Hepatocyte (in vitro differentiated cells): ENCODE results near the gene LCT. TPM values are rescaled to one million over a fixed set of nuclear protein-coding genes. Genes with fewer than 3 reads are reported as not detected.

Experiments used
- DNase-seq: peaks from one replicate; pipeline ENCODE4 v3.0.0-alpha.2; 2016; ENCODE audit warnings: low spot score
- H2AFZ ChIP-seq: fragments of 200-600 bp; sonication (generic); 2 replicates; pipeline ENCODE4 v1.6.0; 2016; ENCODE audit warnings: antibody characterized with exemption, mild to moderate bottlenecking
- H3K27ac ChIP-seq: fragments of 200-600 bp; sonication (generic); 2 replicates; pipeline ENCODE4 v1.5.1; 2016; ENCODE audit warnings: mild to moderate bottlenecking
- H3K27me3 ChIP-seq: fragments of 200-600 bp; sonication (generic); 2 replicates; pipeline ENCODE4 v1.6.1; 2016
- H3K36me3 ChIP-seq: fragments of 200-600 bp; sonication (generic); replicated peaks from 2 replicates; pipeline ENCODE4 v1.5.1; 2016; ENCODE audit warnings: low read depth; ENCODE audit not compliant: insufficient read depth
- H3K4me1 ChIP-seq: fragments of 200-600 bp; sonication (generic); 2 replicates; pipeline ENCODE4 v1.5.1; 2016; ENCODE audit warnings: mild to moderate bottlenecking, moderate library complexity; ENCODE audit not compliant: insufficient read depth
- H3K4me2 ChIP-seq: fragments of 200-600 bp; sonication (generic); 2 replicates; pipeline ENCODE4 v1.6.0; 2016
- H3K4me3 ChIP-seq: fragments of 200-600 bp; sonication (generic); 2 replicates; pipeline ENCODE4 v1.5.1; 2016; ENCODE audit warnings: mild to moderate bottlenecking
- H3K79me2 ChIP-seq: fragments of 200-600 bp; sonication (generic); 2 replicates; pipeline ENCODE4 v1.6.0; 2017; ENCODE audit warnings: mild to moderate bottlenecking
- H3K9me2 ChIP-seq: fragments of 200-600 bp; sonication (generic); replicated peaks from 2 replicates; pipeline ENCODE4 v1.6.0; 2017; ENCODE audit warnings: mild to moderate bottlenecking; ENCODE audit not compliant: insufficient read depth
- H3K9me3 ChIP-seq: fragments of 200-600 bp; sonication (generic); 2 replicates; pipeline ENCODE4 v1.5.1; 2016; ENCODE audit warnings: low read depth, mild to moderate bottlenecking
- H4K20me1 ChIP-seq: fragments of 200-600 bp; sonication (generic); 2 replicates; pipeline ENCODE4 v1.6.0; 2016; ENCODE audit warnings: mild to moderate bottlenecking; ENCODE audit not compliant: insufficient read depth, poor library complexity, severe bottlenecking
- CTCF ChIP-seq: fragments of 200-600 bp; sonication (generic); IDR thresholded peaks from 2 replicates; pipeline ENCODE4 v1.5.1; 2016; ENCODE audit warnings: antibody characterized with exemption, mild to moderate bottlenecking; ENCODE audit not compliant: poor library complexity
- EZH2 ChIP-seq: fragments of 200-600 bp; sonication (generic); IDR thresholded peaks from 2 replicates; pipeline ENCODE4 v1.6.1; 2016; ENCODE audit warnings: antibody characterized with exemption, mild to moderate bottlenecking, borderline replicate concordance
- EZH2phosphoT487 ChIP-seq: fragments of 200-600 bp; sonication (generic); IDR thresholded peaks from one replicate; pipeline ENCODE4 v1.6.1; 2018; ENCODE audit warnings: antibody characterized with exemption, mild to moderate bottlenecking, low read depth, moderate library complexity; ENCODE audit not compliant: unreplicated experiment, severe bottlenecking
- WGBS: methylation state at CpG from one replicate; pipeline ENCODE4 v1.1.6; 2016; ENCODE audit warnings: low lambda C conversion rate; ENCODE audit errors: missing lambda C conversion rate; 5-methylcytosine and 5-hydroxymethylcytosine counted together
- polyA plus RNA-seq: library from polyadenylated mRNA; unstranded; fragments of >200 nt; fragmentation: Nextera tagmentation; extraction: Ambion mirVana; gene quantifications from 2 replicates; pipeline ENCODE4 v1.2.1, GENCODE V29; 2016
- total RNA-seq: library from RNA; depleted of rRNA; stranded (reverse); fragments of >200 nt; gene quantifications from 2 replicates; pipeline ENCODE4 v1.2.3, GENCODE V29; 2014

LCT gene
- total and polyA plus RNA-seq, 2 experiments from 2014 or later = 0.51 to 3.2 TPM

- no peaks in the 10 kb centered on the region for H3K27me3 ChIP-seq
- H3K36me3 ChIP-seq = no peaks in the 10 kb centered on the region
- no peak overlapping the region for H3K4me3 ChIP-seq
- TF ChIP-seq EZH2 (no peak), CTCF (peak; percentile 21)
- H3K79me2 ChIP-seq = no peaks in the 10 kb centered on the region
- no peak overlapping the region for H3K27ac ChIP-seq
- H3K4me2 ChIP-seq = no peak overlapping the region
- no peaks in the 10 kb centered on the region for H3K4me1 ChIP-seq
- H3K9me2 ChIP-seq = no peaks in the 10 kb centered on the region
- H3K9me3 ChIP-seq = no peaks in the 10 kb centered on the region
- DNase-seq = no peak
- H4K20me1 ChIP-seq = no peaks in the 10 kb centered on the region
- WGBS = 78% methylated on average over 8 of the region's 8 CpGs
- H2AFZ ChIP-seq = no peak overlapping the region
These were observed 17.9 kb downstream of the LCT start for GRCh38 chr2:135818937-135819610.

- H3K27ac ChIP-seq = no peak overlapping the region
- 80% methylated on average over 4 of the region's 4 CpGs for WGBS
These were observed 19.0 kb downstream of the LCT start for GRCh38 chr2:135817951-135818350.

GRCh38 chr2:135817466-135817865 lies 19.5 kb downstream of the LCT start:
- Histone ChIP-seq H3K36me3 (no peaks in the 10 kb centered on the region), H3K9me3 (no peaks in the 10 kb centered on the region), H3K27me3 (no peaks in the 10 kb centered on the region), H3K4me3 (no peak overlapping the region), H3K79me2 (no peaks in the 10 kb centered on the region), H3K9me2 (no peaks in the 10 kb centered on the region), H3K4me1 (no peaks in the 10 kb centered on the region), H4K20me1 (no peaks in the 10 kb centered on the region), H3K4me2 (no peak overlapping the region), H2AFZ (no peak overlapping the region), H3K27ac (no peak overlapping the region)
- TF ChIP-seq EZH2 (no peak), EZH2phosphoT487 (no peak), CTCF (no peak)
- WGBS = 89% methylated on average over 18 of the region's 18 CpGs
- no peak for DNase-seq

More at GRCh38 chr2:135817951-135818350, 19.0 kb downstream of the LCT start:
- no peak overlapping the region for H3K4me2 ChIP-seq
- H3K9me3 ChIP-seq = no peaks in the 10 kb centered on the region
- H3K36me3 ChIP-seq = no peaks in the 10 kb centered on the region
- no peaks in the 10 kb centered on the region for H3K4me1 ChIP-seq
- no peaks in the 10 kb centered on the region for H3K9me2 ChIP-seq
- H4K20me1 ChIP-seq = no peaks in the 10 kb centered on the region
- TF ChIP-seq CTCF (no peak), EZH2phosphoT487 (no peak), EZH2 (no peak)
- no peak overlapping the region for H2AFZ ChIP-seq
- no peak overlapping the region for H3K4me3 ChIP-seq
- H3K27me3 ChIP-seq = no peaks in the 10 kb centered on the region
- H3K79me2 ChIP-seq = no peaks in the 10 kb centered on the region
- DNase-seq = no peak

- Histone ChIP-seq H4K20me1 (no peaks in the 10 kb centered on the region), H3K36me3 (no peaks in the 10 kb centered on the region), H3K4me2 (no peak overlapping the region), H3K9me3 (no peaks in the 10 kb centered on the region), H2AFZ (no peak overlapping the region), H3K27ac (no peak overlapping the region), H3K4me3 (no peak overlapping the region), H3K79me2 (no peaks in the 10 kb centered on the region), H3K9me2 (no peaks in the 10 kb centered on the region), H3K4me1 (no peaks in the 10 kb centered on the region), H3K27me3 (no peaks in the 10 kb centered on the region)
- DNase-seq = no peak
- 95% methylated on average over 3 of the region's 3 CpGs for WGBS
- no peak for TF ChIP-seq CTCF
These were observed 21.7 kb downstream of the LCT start for GRCh38 chr2:135815269-135815668.
